Stimulated activated CD8-positive, alpha-beta memory T cell treated with anti-CD3 and anti-CD28 coated beads, Interleukin-2, amount 100 ng/mL, for 48 hours (primary cell): Measurements from ENCODE around the gene PLN.

Experiments
- DNase-seq, 2 donors: peaks; one replicate each; pipeline ENCODE4 v3.0.0-alpha.2; 2020; ENCODE audit warnings: low read depth in 2 of 2

The PLN gene

GRCh38 chr6:118579786-118580185 lies 31.7 kb downstream of the PLN start:
- no peak for DNase-seq

DNA sequence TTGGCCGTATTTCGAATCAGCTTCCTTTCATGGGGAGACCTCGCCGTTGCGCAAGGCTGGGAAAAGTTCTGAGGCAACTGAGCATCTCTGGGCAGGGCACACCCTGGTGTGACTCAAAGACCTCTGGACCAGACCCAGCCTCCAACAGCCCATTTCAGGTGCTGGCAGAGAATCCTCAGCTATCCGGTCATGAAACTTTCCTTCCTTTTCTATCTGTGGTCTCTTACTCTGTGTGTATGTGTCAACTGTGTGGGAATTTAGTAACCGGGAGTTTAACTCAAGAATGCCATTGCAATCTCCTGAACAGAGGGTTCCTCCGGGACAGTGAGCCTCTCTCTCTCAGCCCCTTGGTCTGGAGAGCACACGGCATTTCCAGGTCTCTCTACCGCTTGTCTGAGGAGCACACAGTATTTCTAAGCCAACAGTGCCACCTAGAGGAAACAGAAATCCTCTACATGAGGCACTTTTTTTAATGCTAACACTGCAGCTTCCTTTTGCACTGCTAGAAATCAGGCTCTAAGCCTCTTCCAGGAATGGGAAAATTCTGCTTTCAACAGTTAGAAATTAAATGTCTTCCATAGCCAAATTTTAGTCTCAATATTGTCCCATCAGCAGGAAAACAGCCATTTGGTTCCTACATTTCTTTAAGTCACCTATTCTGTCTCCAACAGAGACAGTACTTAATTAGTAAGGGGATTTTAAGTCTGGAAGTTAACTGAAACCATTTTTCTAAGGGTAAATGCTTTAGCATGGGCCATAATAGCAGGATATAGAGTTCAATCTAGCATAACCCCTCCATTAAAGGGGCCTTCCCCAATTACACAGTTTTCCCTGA lies 32.7 kb downstream of the PLN start:
- no peak for DNase-seq

- DNase-seq = no peak
These were observed 33.4 kb downstream of the PLN start for GRCh38 chr6:118581489-118581959.

- DNase-seq = no peak
These were observed 36.8 kb downstream of the PLN start for GRCh38 chr6:118584911-118585310.

GRCh38 chr6:118586746-118587485 lies 38.8 kb downstream of the PLN start:
- no peak for DNase-seq

DNA sequence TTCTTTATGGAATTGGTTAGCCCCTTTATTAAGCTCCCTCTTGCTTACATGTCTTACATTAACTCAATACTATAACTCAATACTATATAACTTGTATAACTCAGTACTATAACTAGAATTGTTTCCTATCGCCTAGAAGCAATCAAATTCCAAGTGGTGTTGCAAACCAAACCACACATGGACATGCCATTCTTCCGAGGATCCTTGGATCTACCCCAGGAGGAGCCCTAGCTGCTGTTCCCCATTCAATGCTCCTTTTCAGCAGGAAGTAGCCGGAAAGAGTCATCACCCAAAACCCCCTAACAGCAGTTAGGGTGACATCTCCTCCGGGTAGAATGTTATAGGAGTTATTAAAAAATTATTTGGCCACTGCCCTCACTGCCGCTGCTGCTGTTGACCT lies 40.5 kb downstream of the PLN start:
- DNase-seq = no peak

DNA sequence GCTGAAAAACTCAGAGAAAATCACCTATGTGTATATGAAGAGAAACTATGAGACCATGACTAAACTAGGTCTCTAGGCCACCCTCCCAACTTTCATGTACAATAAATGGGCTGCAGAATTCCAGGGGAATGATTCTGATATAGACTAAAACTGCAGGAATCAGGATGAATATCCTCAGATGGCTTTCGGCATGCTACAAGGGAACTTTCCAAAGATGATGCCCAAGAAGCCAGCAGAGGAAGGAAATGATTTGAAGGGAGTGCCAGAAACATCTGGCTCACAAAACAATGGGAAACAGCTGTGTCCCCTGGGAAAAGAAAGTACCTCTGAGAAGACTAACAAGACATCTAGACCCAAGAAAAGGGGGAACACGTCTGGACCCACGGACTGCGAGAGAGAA lies 41.1 kb downstream of the PLN start:
- no peak for DNase-seq

GRCh38 chr6:118589649-118590365 lies 41.7 kb downstream of the PLN start:
- DNase-seq = no peak

GRCh38 chr6:118591897-118592296 lies 43.8 kb downstream of the PLN start:
- DNase-seq = no peak

GRCh38 chr6:118594877-118595276 lies 46.8 kb downstream of the PLN start:
- DNase-seq = no peak

DNA sequence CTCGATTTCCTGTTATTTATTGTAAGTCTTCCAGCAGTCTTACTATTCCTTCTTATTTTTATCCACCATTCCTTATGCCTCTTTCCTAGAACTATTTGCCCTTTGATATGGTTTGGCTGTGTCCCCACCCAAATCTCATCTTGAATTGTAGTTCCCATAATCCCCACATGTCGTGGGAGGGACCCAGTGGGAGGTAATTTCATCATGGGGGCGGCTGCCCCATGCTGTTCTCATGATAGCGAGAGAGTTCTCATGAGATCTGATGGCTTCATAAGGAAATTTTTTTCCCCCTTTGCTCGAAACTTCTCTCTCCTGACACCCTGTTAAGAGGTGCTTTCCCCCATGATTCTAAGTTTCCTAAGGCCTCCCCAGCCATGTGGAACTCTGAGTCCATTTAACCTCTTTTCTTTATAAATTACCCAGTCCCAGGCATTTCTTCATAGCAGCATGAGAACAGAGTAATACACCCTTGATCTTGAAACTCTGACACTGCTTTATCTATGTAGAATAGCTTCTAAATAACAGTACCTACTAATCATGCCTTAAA lies 48.8 kb downstream of the PLN start:
- no peak for DNase-seq

GRCh38 chr6:118597636-118598035 lies 49.5 kb downstream of the PLN start:
- DNase-seq = no peak

DNA sequence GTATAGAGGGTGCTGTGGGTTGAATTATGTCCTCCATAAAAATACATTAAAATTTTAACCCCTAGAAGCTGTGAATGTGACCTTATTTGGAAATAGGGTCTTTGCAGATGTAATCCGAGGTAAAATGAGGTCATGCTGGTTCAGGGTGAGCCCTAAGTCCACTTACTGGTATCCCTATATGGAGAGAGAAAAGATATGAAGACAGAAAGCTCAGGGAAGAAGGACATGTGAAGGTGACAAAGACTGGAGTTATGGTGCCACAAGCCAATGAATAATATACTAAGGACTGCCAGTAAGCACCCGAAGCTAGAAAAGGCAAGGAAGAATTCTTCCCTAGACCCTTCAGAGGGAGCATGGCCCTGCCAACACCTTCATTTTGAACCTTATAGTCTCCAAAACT lies 50.2 kb downstream of the PLN start:
- no peak for DNase-seq

DNA sequence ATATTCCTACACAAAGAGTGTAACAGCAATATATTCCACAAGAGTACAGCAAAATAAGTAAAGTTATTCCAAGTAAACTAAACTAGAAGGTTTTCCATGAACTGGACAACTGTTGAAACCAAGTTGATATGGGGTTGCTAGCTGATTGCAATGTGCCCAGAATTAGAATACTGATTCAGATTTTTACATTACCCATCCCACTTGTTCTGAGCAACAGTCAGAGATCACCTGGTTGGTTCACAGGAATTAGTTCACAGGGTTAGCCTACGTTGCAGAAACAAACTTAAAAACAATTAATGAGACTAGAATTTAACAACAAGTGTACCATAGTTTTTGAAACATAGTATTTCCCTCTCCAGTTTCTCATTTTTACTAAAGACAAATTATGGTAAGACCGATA lies 54.2 kb downstream of the PLN start:
- no peak for DNase-seq

DNA sequence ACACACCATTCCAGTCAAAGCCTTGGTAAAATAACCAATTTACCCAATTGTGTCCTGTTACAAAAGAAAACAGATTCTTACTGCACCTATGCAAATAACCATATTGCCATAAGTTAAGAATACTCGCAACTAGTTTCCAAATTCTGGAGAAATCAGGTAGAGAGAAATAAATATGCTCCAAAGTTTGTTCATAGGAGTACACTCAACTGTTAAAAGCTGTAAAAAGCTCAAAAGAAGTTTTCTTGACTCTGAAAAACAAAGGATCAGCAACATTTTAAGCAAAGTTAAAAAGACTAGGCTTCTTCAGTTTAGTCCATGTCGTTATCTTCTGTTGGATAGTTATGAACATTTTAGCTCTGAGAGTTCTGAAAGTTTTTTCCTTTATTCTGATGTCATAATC lies 55.3 kb downstream of the PLN start:
- no peak for DNase-seq

DNA sequence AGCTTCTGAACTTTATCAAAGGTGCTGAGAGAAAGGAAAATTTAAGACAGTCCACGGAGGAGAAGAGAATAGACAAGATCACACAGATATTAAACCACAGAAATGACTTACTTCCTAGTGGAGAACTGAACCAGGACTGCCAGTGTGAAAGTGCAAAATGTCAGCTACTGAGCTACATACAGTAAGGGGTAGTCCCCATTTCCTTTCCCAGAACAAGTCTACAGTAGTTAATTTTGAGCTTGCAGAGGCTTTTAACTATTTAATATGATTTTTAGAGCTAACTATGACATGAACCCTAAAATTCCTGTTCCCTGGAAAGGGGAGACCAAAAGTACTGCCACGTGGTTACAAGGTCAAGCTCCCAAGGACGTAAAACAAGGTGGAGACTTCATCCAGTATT lies 58.2 kb downstream of the PLN start:
- DNase-seq = no peak

GRCh38 chr6:118606858-118607257 lies 58.8 kb downstream of the PLN start:
- DNase-seq = no peak
